Neural cell (in vitro differentiated cells): ENCODE measurements around the gene FOLR3.

Experiments
- POLR2AphosphoS5 ChIP-seq: IDR thresholded peaks from 2 replicates; pipeline ENCODE4 v1.6.1; 2012
- SMC3 ChIP-seq: fragments of 450-650 bp; conservative IDR thresholded peaks from 2 replicates; pipeline ENCODE4 v1.6.1; 2014; ENCODE audit warnings: antibody characterized with exemption, mild to moderate bottlenecking, moderate library complexity; ENCODE audit not compliant: poor library complexity
- TAF1 ChIP-seq: IDR thresholded peaks from 2 replicates; pipeline ENCODE4 v1.6.1; 2012; ENCODE audit warnings: low read depth
- TF ChIP-seq, protein P1 (sequence below): fragments of 450-650 bp; IDR thresholded peaks from 2 replicates; pipeline ENCODE4 v1.5.1; 2014; ENCODE audit warnings: antibody characterized with exemption, mild to moderate bottlenecking, moderate library complexity; ENCODE audit not compliant: poor library complexity, severe bottlenecking
- TF ChIP-seq, protein P2 (sequence below): IDR thresholded peaks from 2 replicates; pipeline ENCODE4 v1.6.1; 2012; ENCODE audit warnings: borderline replicate concordance

DNA sequence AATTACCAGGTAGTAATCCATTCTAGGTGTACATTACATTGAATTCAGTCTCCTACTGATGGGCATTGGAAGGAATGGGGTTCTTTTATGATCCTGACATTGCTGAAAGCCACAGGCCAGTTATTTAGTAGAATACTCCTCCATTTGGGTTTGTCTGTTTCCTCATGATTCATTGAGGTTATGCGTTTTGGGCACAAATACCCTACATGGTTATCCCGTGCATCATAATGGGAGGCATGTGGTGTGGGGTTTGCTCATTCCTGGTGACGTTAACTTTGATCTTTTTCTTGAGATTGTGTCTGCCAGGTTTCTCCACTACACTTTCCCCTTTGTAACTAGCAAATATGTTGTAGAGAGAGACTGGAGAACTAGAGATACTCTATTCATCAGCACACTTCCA lies 5.5 kb downstream of the FOLR3 start:
- no peak for TF ChIP-seq POLR2AphosphoS5
- TF ChIP-seq, protein P1, sequence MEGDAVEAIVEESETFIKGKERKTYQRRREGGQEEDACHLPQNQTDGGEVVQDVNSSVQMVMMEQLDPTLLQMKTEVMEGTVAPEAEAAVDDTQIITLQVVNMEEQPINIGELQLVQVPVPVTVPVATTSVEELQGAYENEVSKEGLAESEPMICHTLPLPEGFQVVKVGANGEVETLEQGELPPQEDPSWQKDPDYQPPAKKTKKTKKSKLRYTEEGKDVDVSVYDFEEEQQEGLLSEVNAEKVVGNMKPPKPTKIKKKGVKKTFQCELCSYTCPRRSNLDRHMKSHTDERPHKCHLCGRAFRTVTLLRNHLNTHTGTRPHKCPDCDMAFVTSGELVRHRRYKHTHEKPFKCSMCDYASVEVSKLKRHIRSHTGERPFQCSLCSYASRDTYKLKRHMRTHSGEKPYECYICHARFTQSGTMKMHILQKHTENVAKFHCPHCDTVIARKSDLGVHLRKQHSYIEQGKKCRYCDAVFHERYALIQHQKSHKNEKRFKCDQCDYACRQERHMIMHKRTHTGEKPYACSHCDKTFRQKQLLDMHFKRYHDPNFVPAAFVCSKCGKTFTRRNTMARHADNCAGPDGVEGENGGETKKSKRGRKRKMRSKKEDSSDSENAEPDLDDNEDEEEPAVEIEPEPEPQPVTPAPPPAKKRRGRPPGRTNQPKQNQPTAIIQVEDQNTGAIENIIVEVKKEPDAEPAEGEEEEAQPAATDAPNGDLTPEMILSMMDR: no peak
- TF ChIP-seq, protein P2, sequence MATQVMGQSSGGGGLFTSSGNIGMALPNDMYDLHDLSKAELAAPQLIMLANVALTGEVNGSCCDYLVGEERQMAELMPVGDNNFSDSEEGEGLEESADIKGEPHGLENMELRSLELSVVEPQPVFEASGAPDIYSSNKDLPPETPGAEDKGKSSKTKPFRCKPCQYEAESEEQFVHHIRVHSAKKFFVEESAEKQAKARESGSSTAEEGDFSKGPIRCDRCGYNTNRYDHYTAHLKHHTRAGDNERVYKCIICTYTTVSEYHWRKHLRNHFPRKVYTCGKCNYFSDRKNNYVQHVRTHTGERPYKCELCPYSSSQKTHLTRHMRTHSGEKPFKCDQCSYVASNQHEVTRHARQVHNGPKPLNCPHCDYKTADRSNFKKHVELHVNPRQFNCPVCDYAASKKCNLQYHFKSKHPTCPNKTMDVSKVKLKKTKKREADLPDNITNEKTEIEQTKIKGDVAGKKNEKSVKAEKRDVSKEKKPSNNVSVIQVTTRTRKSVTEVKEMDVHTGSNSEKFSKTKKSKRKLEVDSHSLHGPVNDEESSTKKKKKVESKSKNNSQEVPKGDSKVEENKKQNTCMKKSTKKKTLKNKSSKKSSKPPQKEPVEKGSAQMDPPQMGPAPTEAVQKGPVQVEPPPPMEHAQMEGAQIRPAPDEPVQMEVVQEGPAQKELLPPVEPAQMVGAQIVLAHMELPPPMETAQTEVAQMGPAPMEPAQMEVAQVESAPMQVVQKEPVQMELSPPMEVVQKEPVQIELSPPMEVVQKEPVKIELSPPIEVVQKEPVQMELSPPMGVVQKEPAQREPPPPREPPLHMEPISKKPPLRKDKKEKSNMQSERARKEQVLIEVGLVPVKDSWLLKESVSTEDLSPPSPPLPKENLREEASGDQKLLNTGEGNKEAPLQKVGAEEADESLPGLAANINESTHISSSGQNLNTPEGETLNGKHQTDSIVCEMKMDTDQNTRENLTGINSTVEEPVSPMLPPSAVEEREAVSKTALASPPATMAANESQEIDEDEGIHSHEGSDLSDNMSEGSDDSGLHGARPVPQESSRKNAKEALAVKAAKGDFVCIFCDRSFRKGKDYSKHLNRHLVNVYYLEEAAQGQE: no peak
- TF ChIP-seq TAF1: no peak
- TF ChIP-seq SMC3: no peak
